Measurements from ENCODE around the gene SPDEF.

DNA sequence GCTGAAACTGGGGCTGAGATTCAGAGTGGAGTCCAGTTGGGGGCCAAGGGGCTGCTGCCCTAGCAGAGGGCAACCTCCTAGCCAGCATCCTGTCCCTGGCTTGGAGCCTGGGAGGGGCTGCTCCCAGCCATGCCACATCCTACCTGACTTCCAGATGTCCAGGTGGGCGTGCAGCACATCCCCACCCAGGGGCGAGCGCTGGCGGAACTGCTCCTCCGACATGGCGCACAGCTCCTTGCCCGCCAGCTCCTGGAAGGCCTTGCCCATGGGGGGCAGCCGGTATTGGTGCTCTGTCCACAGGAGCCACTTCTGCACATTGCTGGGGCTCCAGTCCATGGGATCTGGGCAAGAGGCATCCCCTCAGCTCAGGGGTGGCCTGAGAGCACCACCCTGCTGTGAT, 15.3 kb downstream of the SPDEF start:
- TF ChIP-seq, protein P1, sequence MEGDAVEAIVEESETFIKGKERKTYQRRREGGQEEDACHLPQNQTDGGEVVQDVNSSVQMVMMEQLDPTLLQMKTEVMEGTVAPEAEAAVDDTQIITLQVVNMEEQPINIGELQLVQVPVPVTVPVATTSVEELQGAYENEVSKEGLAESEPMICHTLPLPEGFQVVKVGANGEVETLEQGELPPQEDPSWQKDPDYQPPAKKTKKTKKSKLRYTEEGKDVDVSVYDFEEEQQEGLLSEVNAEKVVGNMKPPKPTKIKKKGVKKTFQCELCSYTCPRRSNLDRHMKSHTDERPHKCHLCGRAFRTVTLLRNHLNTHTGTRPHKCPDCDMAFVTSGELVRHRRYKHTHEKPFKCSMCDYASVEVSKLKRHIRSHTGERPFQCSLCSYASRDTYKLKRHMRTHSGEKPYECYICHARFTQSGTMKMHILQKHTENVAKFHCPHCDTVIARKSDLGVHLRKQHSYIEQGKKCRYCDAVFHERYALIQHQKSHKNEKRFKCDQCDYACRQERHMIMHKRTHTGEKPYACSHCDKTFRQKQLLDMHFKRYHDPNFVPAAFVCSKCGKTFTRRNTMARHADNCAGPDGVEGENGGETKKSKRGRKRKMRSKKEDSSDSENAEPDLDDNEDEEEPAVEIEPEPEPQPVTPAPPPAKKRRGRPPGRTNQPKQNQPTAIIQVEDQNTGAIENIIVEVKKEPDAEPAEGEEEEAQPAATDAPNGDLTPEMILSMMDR (IDR thresholded peaks at IDR 0.05): no peak
- TF ChIP-seq POLR2A (IDR thresholded peaks at IDR 0.05): no peak

Measured in body of pancreas (tissue), 4 donors.